Coronary artery (tissue), 2 donors: ENCODE measurements around the gene FAM114A1.

Experiments
- DNase-seq: peaks from one replicate; pipeline ENCODE4 v3.0.0-alpha.2; 2017; ENCODE audit warnings: low spot score
- H3K27ac ChIP-seq, 2 donors: fragments of 200-600 bp; sonication (generic); one replicate each; pipeline ENCODE4 v1.5.1; 2016 to 2019
- H3K4me3 ChIP-seq: fragments of 200-600 bp; sonication (generic); 2 replicates; pipeline ENCODE4 v1.5.1; 2016; ENCODE audit warnings: mild to moderate bottlenecking, moderate library complexity
- TF ChIP-seq, protein P1 (sequence below): fragments of 200-600 bp; sonication (generic); IDR thresholded peaks from one replicate; pipeline ENCODE4 v1.5.1; 2019; ENCODE audit warnings: antibody characterized with exemption

FAM114A1 gene

DNA sequence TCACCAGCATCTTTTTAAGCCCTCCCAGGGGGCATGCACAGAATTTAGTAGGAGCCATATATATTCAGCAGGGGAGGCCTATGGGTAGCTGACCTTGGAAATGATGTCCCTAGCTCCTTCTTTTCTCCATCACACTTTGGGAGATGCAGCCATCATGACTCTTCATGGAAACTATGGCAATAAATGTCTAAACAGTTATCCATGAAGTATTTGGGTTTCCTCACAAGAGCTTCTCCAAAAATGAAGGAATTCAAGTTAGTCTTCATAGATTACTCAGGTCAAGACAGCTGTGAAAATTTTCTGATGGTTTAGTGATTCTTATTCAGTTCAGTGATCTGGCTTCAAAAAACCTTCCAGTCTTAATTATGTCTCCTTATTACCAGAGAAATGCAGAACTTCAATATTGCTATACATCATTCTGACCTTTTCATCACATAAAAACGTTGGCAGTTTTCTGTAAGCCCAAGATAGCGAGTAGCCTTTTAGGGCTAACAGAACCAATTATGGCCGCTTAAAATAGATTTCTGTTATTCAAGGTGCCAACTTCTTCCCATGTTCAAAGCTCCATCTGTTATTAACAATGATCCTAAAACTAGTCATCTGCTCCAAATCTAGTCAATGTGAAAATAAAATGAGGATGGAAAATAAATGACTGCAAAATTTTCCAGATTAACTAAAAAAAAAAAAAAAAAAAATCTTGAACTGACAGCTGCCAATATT lies 112.1 kb downstream of the FAM114A1 start:
- TF ChIP-seq, protein P1, sequence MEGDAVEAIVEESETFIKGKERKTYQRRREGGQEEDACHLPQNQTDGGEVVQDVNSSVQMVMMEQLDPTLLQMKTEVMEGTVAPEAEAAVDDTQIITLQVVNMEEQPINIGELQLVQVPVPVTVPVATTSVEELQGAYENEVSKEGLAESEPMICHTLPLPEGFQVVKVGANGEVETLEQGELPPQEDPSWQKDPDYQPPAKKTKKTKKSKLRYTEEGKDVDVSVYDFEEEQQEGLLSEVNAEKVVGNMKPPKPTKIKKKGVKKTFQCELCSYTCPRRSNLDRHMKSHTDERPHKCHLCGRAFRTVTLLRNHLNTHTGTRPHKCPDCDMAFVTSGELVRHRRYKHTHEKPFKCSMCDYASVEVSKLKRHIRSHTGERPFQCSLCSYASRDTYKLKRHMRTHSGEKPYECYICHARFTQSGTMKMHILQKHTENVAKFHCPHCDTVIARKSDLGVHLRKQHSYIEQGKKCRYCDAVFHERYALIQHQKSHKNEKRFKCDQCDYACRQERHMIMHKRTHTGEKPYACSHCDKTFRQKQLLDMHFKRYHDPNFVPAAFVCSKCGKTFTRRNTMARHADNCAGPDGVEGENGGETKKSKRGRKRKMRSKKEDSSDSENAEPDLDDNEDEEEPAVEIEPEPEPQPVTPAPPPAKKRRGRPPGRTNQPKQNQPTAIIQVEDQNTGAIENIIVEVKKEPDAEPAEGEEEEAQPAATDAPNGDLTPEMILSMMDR = no peak
- Histone ChIP-seq H3K27ac (no peak overlapping the region), H3K4me3 (no peak overlapping the region)
- DNase-seq = no peak

DNA sequence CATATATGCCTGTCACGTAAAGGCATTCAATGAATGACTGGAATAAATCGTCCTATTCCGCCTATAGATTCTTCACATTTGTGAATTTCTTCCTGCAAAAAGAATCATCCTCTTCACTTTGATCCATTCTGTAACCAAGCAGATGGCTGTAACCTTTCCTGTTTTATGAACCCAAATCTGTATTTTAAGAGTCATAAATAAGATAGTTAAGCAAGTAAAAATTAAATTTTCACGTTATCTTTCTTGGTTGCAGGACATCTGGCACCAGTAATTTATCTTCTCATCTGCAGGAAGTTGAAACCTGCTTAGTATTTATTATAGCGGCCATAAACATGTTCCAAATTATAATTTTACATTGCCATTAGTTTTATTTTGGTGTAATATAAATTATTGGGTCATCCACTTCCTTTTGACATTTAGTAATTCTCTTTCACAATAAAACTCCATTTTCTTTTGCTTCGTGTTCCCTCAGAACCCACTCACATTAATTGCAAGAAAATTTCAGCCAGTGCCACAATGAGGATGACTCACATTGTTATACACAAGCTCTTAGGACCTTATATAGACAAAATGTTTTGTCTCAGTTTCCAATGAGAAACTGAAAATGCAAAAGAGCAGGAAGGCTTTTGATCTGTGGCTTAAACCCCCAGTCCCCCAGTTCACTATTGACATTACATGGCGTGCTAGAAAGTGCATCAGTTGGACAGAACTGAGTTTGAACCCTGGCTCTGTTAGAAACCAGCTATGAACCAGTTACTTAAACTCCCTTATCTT lies 113.5 kb downstream of the FAM114A1 start:
- TF ChIP-seq, protein P1 = no peak
- Histone ChIP-seq H3K4me3 (no peak overlapping the region), H3K27ac (no peak overlapping the region)
- no peak for DNase-seq

DNA sequence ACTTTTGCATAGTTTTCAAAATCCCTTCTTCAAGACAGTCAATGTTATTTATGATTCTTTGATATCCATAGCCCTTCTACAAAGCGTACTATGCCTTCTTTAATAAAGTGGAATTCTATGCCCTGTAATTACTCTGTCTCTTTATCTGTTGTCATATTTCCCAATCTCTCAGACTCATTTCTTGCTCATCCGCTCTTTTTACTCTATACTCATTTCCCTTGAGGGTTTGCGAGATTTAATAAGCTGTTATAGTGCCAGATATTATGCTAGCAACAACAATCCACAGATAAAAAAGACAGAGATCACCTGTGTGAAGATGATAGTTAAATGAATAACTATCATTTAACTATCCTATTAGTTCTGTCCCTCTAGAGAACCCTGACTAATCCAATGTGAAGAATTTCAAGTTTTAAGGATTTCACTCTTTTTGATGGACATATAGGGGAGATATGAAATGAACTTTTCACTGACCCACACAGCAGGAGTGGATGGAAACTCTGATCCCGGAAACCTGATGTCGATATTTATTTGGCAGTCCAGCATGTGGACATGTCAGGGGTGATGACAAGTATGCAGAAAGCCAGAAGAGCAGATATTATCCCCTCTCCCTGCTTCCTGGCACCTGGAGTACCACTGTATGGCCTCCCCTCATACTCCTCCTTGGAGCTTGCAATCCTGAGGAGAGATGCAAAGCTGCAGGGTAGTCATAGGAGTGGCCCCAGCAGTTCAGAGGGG lies 114.9 kb downstream of the FAM114A1 start:
- no peak for DNase-seq
- Histone ChIP-seq H3K27ac (no peak overlapping the region), H3K4me3 (no peak overlapping the region)
- TF ChIP-seq, protein P1 = no peak

DNA sequence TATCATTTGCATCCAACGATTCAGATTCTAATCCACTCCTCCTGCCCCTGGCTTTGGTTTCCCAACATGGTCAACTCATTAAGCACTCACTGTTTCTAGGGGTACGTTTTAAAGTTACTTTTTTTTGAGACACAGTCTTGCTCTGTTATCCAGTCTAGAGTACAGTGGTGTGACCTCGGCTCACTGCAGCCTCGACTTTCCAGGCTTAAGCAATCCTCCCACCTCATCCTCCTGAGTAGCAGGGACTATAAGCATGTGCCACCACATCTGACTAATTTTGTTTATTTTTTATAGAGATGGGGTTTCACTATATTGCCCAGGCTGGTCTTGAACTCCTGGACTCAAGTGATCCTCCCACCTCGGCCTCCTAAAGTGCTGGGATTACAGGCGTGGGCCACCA lies 115.7 kb downstream of the FAM114A1 start:
- no peak overlapping the region for H3K27ac ChIP-seq
- no peak overlapping the region for H3K4me3 ChIP-seq
- no peak for DNase-seq
- TF ChIP-seq, protein P1 = no peak

DNA sequence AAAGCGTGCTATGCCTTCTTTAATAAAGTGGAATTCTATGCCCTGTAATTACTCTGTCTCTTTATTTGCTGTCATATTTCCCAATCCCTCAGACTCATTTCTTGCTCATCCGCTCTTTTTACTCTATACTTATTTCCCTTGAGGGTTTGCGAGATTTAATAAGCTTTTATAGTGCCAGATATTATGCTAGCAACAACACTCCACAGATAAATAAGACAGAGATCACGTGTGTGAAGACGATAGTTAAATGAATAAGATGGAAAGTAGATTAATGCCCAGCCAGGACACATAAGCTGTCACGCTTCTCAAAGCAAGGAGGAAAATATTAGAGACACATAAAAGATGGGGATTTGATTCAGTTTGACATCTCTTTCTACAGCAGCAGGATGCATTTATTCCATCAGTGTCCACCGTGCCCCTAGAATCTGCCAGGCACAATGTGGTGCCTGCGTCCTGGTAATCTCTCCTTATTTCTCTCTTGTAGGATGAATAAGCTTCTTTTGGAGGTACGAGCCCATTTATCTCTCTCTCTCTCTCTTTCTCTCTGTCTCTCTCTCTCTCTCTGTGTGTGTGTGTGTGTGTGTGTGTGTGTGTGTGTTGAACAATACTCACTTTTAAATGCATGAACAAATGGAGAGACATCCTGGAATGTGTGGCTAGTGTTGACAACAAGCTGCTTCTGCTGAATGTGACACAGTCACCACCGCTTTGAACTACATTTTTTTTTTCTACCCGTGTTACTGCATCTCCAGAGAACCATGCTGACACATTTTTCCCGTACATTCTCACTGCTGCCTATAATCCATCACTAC lies 116.4 kb downstream of the FAM114A1 start:
- Histone ChIP-seq H3K27ac (no peak overlapping the region), H3K4me3 (no peak overlapping the region)
- no peak for DNase-seq
- TF ChIP-seq, protein P1 = no peak

DNA sequence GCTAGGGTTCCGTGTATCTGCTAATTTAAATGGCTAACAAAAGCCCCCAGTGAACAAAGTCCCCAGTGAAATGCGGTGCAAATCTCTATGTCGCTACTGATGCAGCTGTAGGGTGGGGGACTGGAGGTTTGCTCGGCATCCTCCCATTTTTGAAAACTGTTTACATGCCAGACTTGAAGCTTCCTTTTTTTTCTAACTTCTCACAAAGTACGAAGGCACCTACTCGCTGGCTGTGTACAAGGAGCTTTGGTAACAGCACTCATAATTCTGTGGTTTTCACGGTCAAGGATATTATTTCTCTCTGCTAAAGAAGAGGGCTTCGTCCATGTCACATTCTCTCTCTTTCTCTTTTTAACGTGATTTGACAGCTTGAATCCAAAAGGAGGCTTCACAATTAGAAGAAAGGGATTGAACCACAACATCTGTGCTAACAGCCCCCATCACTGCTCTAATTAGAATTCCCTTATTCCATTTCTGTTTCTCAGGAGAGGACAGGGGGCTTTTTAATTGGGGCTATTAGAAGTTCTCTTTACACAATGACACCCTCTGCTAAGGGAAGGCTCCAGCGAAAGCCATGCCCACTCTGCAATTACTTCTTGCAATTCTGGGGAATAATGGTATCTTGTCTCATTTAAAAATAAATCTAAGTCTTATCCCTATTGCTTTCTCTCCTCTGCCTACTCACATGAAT lies 117.9 kb downstream of the FAM114A1 start:
- no peak for DNase-seq
- TF ChIP-seq, protein P1 = no peak
- Histone ChIP-seq H3K4me3 (no peak overlapping the region), H3K27ac (no peak overlapping the region)
